Right lobe of liver (tissue), 4 donors: ENCODE results near the gene ADSS2.

Source experiments
- CTCF ChIP-seq, 4 donors: fragments of 200-600 bp in 3 of 4; fragments of 450-650 bp in 1 of 4; IDR thresholded peaks; one replicate each; pipeline versions ENCODE4 v1.5.1 to v1.8.0; 2016 to 2022; ENCODE audit warnings: antibody characterized with exemption in 4 of 4, mild to moderate bottlenecking in 2 of 4
- POLR2A ChIP-seq: fragments of 450-650 bp; IDR thresholded peaks from one replicate; pipeline ENCODE4 v1.6.1; 2017; ENCODE audit warnings: antibody characterized with exemption, mild to moderate bottlenecking
- donor health status: DM: no; HTN: no; CAD: no.
- donor health status: DM: no; HTN: no; CAD: no.
- donor health status: DM: no; HTN: yes; CAD: no.

GRCh38 chr1:244454412-244454811 lies 2.7 kb upstream of the ADSS2 start:
- TF ChIP-seq CTCF (IDR thresholded peaks at IDR 0.05) (no peak), POLR2A (no peak)
